ENCODE measurements around the gene PARVA. TPM values are rescaled to one million over a fixed set of nuclear protein-coding genes. Genes with fewer than 3 reads are reported as not detected.

PARVA gene
- total RNA-seq, 1 experiment from 2014 or later, result 22.9 TPM

DNA sequence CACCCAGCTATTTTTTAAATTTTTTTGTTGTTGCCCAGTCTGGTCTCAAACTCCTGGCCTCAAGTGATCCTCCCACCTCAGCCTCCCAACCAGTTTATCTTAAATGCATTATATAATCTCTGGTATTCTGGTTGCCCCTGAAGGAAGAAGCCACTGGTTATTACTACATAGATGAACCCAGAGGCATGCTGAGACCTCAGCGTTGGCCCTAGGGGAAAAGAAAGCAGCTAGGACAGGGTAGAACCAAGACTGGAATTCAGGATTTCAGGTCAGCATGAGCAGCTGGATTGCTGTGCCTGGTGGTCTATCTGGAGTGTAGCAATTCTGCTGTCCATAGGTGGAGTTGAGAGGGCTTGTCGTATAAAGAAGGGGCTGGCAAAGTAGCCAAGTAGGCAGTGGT lies 67.2 kb downstream of the PARVA start:
- H3K9me3 Mint-ChIP-seq (ENCODE audit: low read depth, unreplicated experiment), result peaks cover 4% of the 10 kb centered on the region
- H3K4me3 Mint-ChIP-seq (ENCODE audit: low read depth, unreplicated experiment), result no peak overlapping the region
- TF ChIP-seq, protein P1, sequence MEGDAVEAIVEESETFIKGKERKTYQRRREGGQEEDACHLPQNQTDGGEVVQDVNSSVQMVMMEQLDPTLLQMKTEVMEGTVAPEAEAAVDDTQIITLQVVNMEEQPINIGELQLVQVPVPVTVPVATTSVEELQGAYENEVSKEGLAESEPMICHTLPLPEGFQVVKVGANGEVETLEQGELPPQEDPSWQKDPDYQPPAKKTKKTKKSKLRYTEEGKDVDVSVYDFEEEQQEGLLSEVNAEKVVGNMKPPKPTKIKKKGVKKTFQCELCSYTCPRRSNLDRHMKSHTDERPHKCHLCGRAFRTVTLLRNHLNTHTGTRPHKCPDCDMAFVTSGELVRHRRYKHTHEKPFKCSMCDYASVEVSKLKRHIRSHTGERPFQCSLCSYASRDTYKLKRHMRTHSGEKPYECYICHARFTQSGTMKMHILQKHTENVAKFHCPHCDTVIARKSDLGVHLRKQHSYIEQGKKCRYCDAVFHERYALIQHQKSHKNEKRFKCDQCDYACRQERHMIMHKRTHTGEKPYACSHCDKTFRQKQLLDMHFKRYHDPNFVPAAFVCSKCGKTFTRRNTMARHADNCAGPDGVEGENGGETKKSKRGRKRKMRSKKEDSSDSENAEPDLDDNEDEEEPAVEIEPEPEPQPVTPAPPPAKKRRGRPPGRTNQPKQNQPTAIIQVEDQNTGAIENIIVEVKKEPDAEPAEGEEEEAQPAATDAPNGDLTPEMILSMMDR (IDR thresholded peaks at IDR 0.05; ENCODE audit: unreplicated experiment), result no peak
- H3K36me3 Mint-ChIP-seq (ENCODE audit: insufficient read depth, unreplicated experiment), result no peaks in the 10 kb centered on the region
- no peak overlapping the region for H3K27ac Mint-ChIP-seq (ENCODE audit: unreplicated experiment)
- BruUV-seq (replicated peaks), result no TSS peak
- no peak for DNase-seq
- CTCF ChIA-PET, result no interaction called here
- peaks cover 6% of the 10 kb centered on the region for H3K4me1 Mint-ChIP-seq (ENCODE audit: low read depth, unreplicated experiment)
- intact Hi-C loops (cut with micrococcal nuclease; ENCODE audit: unreplicated experiment), result no loop called here
- H3K27me3 Mint-ChIP-seq (ENCODE audit: unreplicated experiment), result no peaks in the 10 kb centered on the region

DNA sequence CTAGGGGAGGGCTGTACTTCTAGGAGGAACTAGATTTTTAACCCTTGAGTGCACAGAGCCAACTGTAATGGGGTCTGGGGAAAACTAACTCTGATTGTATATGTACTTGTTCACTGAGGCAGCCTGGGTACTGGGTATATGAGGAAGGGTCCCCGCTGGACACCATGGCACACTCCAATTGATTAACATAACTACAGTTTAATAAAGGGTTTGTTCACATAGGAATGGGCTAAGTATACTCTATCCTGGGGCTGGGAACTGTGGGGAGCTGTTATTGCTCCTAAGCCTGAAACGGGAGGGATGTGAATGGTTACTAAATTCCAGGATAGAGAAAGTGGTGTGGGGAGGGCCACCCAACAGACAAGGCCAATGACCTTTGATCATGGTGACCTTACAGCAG lies 67.6 kb downstream of the PARVA start:
- intact Hi-C loops (cut with micrococcal nuclease; ENCODE audit: unreplicated experiment), result no loop called here
- Mint-ChIP-seq H3K36me3 (ENCODE audit: insufficient read depth, unreplicated experiment) (no peaks in the 10 kb centered on the region), H3K4me1 (ENCODE audit: low read depth, unreplicated experiment) (peaks cover 2% of the 10 kb centered on the region), H3K4me3 (ENCODE audit: low read depth, unreplicated experiment) (no peak overlapping the region), H3K9me3 (ENCODE audit: low read depth, unreplicated experiment) (no peaks in the 10 kb centered on the region), H3K27me3 (ENCODE audit: unreplicated experiment) (no peaks in the 10 kb centered on the region), H3K27ac (ENCODE audit: unreplicated experiment) (no peak overlapping the region)
- TF ChIP-seq, protein P1 (IDR thresholded peaks at IDR 0.05; ENCODE audit: unreplicated experiment), result no peak
- no peak for DNase-seq
- CTCF ChIA-PET, result no interaction called here
- BruUV-seq (replicated peaks), result no TSS peak

DNA sequence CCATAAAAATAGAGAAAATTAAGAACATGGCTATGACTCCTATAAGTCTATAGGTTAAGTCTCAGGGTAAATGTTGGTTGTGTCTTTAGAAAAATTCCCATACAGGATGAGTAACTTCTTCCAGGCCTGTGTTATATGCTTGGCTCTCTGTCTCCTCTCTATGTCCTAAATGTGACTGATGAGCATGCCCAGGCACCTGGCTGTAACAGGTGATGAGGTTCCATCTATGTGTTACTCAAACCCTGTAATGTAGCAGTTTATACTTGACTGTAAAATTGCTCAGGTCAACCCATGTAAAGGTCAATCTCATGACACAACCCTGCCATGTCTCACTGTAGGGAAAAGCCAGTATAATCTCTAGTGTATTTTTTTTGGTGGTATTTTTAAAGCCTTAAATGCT lies 69.5 kb downstream of the PARVA start:
- Mint-ChIP-seq H3K4me3 (ENCODE audit: low read depth, unreplicated experiment) (no peak overlapping the region), H3K27ac (ENCODE audit: unreplicated experiment) (no peak overlapping the region), H3K9me3 (ENCODE audit: low read depth, unreplicated experiment) (no peaks in the 10 kb centered on the region), H3K4me1 (ENCODE audit: low read depth, unreplicated experiment) (no peaks in the 10 kb centered on the region), H3K27me3 (ENCODE audit: unreplicated experiment) (no peaks in the 10 kb centered on the region), H3K36me3 (ENCODE audit: insufficient read depth, unreplicated experiment) (no peaks in the 10 kb centered on the region)
- DNase-seq, result no peak
- CTCF ChIA-PET, result no interaction called here
- BruUV-seq (replicated peaks), result no TSS peak
- intact Hi-C loops (cut with micrococcal nuclease; ENCODE audit: unreplicated experiment), result no loop called here
- TF ChIP-seq, protein P1 (IDR thresholded peaks at IDR 0.05; ENCODE audit: unreplicated experiment), result no peak

DNA sequence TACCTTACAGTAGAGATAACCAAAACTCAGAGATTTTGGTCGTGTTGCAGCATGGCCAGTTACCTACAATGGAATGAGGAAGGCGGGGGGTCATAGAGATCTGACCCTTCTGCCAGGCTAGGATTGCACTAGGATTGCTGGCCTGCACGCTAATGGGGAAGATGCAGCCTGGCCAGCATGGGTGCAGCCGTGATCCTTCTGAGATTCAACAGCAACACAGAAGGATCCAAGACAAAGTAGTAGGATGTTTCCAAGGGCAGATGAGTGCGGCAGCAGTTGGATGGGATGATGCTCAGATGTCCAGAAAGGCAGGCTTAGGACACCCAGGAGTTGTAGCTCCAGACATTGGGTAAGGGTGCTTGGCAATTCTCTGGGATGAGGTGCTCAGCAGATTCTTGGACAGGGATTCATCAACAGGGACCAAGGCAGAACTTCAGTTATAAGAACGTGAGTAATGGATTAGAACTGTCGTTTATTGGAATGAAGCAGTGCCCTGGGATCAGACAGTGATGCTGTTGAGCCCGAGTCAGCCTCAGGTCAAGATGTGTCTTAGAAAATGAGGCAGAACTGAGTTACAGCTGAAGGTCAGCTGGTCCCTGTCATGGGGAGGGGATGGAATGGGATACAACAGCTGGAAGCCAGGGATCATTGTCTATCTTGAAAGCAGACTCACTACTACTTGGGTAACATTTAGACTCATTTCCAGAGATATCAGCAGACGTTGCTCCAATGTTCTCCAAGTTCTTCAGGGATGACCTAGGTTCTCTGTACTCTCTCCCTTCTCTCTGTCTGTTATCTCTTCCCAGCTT lies 71.0 kb downstream of the PARVA start:
- Mint-ChIP-seq H3K36me3 (ENCODE audit: insufficient read depth, unreplicated experiment) (no peaks in the 10 kb centered on the region), H3K9me3 (ENCODE audit: low read depth, unreplicated experiment) (no peaks in the 10 kb centered on the region), H3K4me3 (ENCODE audit: low read depth, unreplicated experiment) (no peak overlapping the region), H3K4me1 (ENCODE audit: low read depth, unreplicated experiment) (no peaks in the 10 kb centered on the region), H3K27me3 (ENCODE audit: unreplicated experiment) (no peaks in the 10 kb centered on the region), H3K27ac (ENCODE audit: unreplicated experiment) (no peak overlapping the region)
- CTCF ChIA-PET, result no interaction called here
- TF ChIP-seq, protein P1 (IDR thresholded peaks at IDR 0.05; ENCODE audit: unreplicated experiment), result no peak
- intact Hi-C loops (cut with micrococcal nuclease; ENCODE audit: unreplicated experiment), result no loop called here
- no TSS peak for BruUV-seq (replicated peaks)
- DNase-seq, result no peak

Data from Calu3 (cell line).